ENCODE results near the gene A3GALT2. TPM values are rescaled to one million over a fixed set of nuclear protein-coding genes. Genes with fewer than 3 reads are reported as not detected.

The A3GALT2 gene
- total and polyA plus RNA-seq, 5 experiments from 2014 or later: not detected

- DNase-seq: no peak
- Mint-ChIP-seq H3K36me3 (peaks cover 0 to 31% (median 15%) of the 10 kb centered on the region in 3 donors), H3K9me3 (no peaks in the 10 kb centered on the region), H3K27me3 (peaks cover 0 to under 1% (median under 1%) of the 10 kb centered on the region in 5 donors), H3K27ac (peak overlapping the region in 1 of 10 donors; percentile 81), H3K4me3 (no peak overlapping the region), H3K4me1 (peaks cover 16 to 31% (median 26%) of the 10 kb centered on the region in 4 donors)
- no peak for ATAC-seq
- POLR2A ChIA-PET: interaction anchor here (0.7 kb wide), 1 partner anchor 244 kb away, joined by 3 read pairs; no protein-coding TSS in a partner anchor
These were observed 20.2 kb downstream of the A3GALT2 start for GRCh38 chr1:33300673-33301072.

GRCh38 chr1:33299461-33300155 is 21.3 kb downstream of the A3GALT2 start:
- Mint-ChIP-seq H3K9me3 (no peaks in the 10 kb centered on the region), H3K4me3 (no peak overlapping the region)

GRCh38 chr1:33298623-33299277 is 22.1 kb downstream of the A3GALT2 start:
- ATAC-seq (peak in 1 of 2 donors; percentile 49), DNase-seq (peak in 9 of 10 donors; percentile 22 to 70 (median 37))
- Mint-ChIP-seq H3K9me3 (no peaks in the 10 kb centered on the region), H3K4me3 (no peak overlapping the region), H3K4me1 (peaks cover 19 to 35% (median 29%) of the 10 kb centered on the region in 4 donors), H3K27ac (no peak overlapping the region), H3K27me3 (no peaks in the 10 kb centered on the region), H3K36me3 (peaks cover 0 to 38% (median 15%) of the 10 kb centered on the region in 3 donors)
- POLR2A ChIA-PET: no interaction called here

More at GRCh38 chr1:33299461-33300155, 21.3 kb downstream of the A3GALT2 start:
- H3K27me3 Mint-ChIP-seq: no peaks in the 10 kb centered on the region
- ATAC-seq (no peak), DNase-seq (no peak)
- peaks cover 17 to 35% (median 26%) of the 10 kb centered on the region in 4 donors for H3K4me1 Mint-ChIP-seq
- POLR2A ChIA-PET: no interaction called here
- H3K27ac Mint-ChIP-seq: no peak overlapping the region
- peaks cover 0 to 32% (median 15%) of the 10 kb centered on the region in 3 donors for H3K36me3 Mint-ChIP-seq

GRCh38 chr1:33297911-33298622 is 22.8 kb downstream of the A3GALT2 start:
- no peaks in the 10 kb centered on the region for H3K27me3 Mint-ChIP-seq
- POLR2A ChIA-PET: no interaction called here
- no peak overlapping the region for H3K4me3 Mint-ChIP-seq
- ATAC-seq: no peak
- H3K27ac Mint-ChIP-seq: peak overlapping the region in 1 of 10 donors; percentile 15
- H3K4me1 Mint-ChIP-seq: peaks cover 15 to 29% (median 26%) of the 10 kb centered on the region in 4 donors
- no peak for DNase-seq
- H3K36me3 Mint-ChIP-seq: peaks cover 0 to 41% (median 15%) of the 10 kb centered on the region in 3 donors
- no peaks in the 10 kb centered on the region for H3K9me3 Mint-ChIP-seq

GRCh38 chr1:33296824-33297223 is 24.1 kb downstream of the A3GALT2 start:
- H3K4me1 Mint-ChIP-seq: peaks cover 11 to 24% (median 14%) of the 10 kb centered on the region in 4 donors
- DNase-seq: no peak
- H3K27ac Mint-ChIP-seq: peak overlapping the region in 2 of 10 donors; percentile 68 to 90
- H3K27me3 Mint-ChIP-seq: no peaks in the 10 kb centered on the region
- peaks cover 0 to 51% (median 14%) of the 10 kb centered on the region in 3 donors for H3K36me3 Mint-ChIP-seq
- H3K4me3 Mint-ChIP-seq: no peak overlapping the region
- POLR2A ChIA-PET: interaction anchor here (1.1 to 2.3 kb wide), 3 partner anchors 8 to 175 kb away, joined by 3 to 8 read pairs (median 3); no protein-coding TSS in a partner anchor
- H3K9me3 Mint-ChIP-seq: no peaks in the 10 kb centered on the region
- ATAC-seq: no peak

- Mint-ChIP-seq H3K27me3 (no peaks in the 10 kb centered on the region), H3K4me1 (peaks cover 6 to 18% (median 12%) of the 10 kb centered on the region in 4 donors), H3K4me3 (no peak overlapping the region), H3K36me3 (peaks cover 0 to 55% (median 11%) of the 10 kb centered on the region in 3 donors), H3K27ac (peak overlapping the region in 1 of 10 donors; percentile 13), H3K9me3 (no peaks in the 10 kb centered on the region)
- POLR2A ChIA-PET: interaction anchor here (0.6 to 2.3 kb wide), 3 partner anchors 9 to 326 kb away, joined by 3 to 8 read pairs (median 3); no protein-coding TSS in a partner anchor
- DNase-seq (no peak), ATAC-seq (no peak)
These were observed 24.8 kb downstream of the A3GALT2 start for GRCh38 chr1:33296082-33296458.

GRCh38 chr1:33295450-33296081 is 25.3 kb downstream of the A3GALT2 start:
- Mint-ChIP-seq H3K4me3 (no peak overlapping the region), H3K36me3 (peaks cover 0 to 57% (median 11%) of the 10 kb centered on the region in 3 donors), H3K27ac (peak overlapping the region in 7 of 10 donors; percentile 13 to 75 (median 56)), H3K27me3 (no peaks in the 10 kb centered on the region), H3K4me1 (peaks cover 6 to 18% (median 12%) of the 10 kb centered on the region in 4 donors), H3K9me3 (no peaks in the 10 kb centered on the region)
- ATAC-seq (peak; percentile 97 to 98), DNase-seq (peak; percentile 62 to 92 (median 84))
- POLR2A ChIA-PET: interaction anchor here (0.6 to 2.3 kb wide), 3 partner anchors 10 to 326 kb away, joined by 3 to 8 read pairs (median 3); no protein-coding TSS in a partner anchor

- peak overlapping the region in 6 of 10 donors; percentile 15 to 75 (median 60) for H3K27ac Mint-ChIP-seq
- no peak for DNase-seq
- no peak for ATAC-seq
- POLR2A ChIA-PET: interaction anchor here (2.3 kb wide), 1 partner anchor 10 kb away, joined by 8 read pairs; no protein-coding TSS in a partner anchor
- H3K4me1 Mint-ChIP-seq: peaks cover 6 to 18% (median 12%) of the 10 kb centered on the region in 4 donors
- H3K9me3 Mint-ChIP-seq: no peaks in the 10 kb centered on the region
- peaks cover 0 to 56% (median 11%) of the 10 kb centered on the region in 3 donors for H3K36me3 Mint-ChIP-seq
- H3K27me3 Mint-ChIP-seq: no peaks in the 10 kb centered on the region
- no peak overlapping the region for H3K4me3 Mint-ChIP-seq
These were observed 25.9 kb downstream of the A3GALT2 start for GRCh38 chr1:33295023-33295422.

GRCh38 chr1:33294071-33295010 is 26.6 kb downstream of the A3GALT2 start:
- Mint-ChIP-seq H3K36me3 (peaks cover 0 to 59% (median 16%) of the 10 kb centered on the region in 3 donors), H3K9me3 (peaks cover 0 to 2% (median 0%) of the 10 kb centered on the region in 9 donors), H3K27ac (peak overlapping the region in 6 of 10 donors; percentile 18 to 84 (median 54)), H3K4me3 (no peak overlapping the region), H3K4me1 (peaks cover 6 to 18% (median 12%) of the 10 kb centered on the region in 4 donors), H3K27me3 (no peaks in the 10 kb centered on the region)
- POLR2A ChIA-PET: interaction anchor here (2.3 kb wide), 1 partner anchor 11 kb away, joined by 8 read pairs; no protein-coding TSS in a partner anchor
- ATAC-seq: no peak
- no peak for DNase-seq

GRCh38 chr1:33292726-33293340 is 28.1 kb downstream of the A3GALT2 start:
- no peak for ATAC-seq
- POLR2A ChIA-PET: no interaction called here
- H3K27ac Mint-ChIP-seq: peak overlapping the region in 2 of 10 donors; percentile 47 to 53
- peaks cover 4 to 60% (median 21%) of the 10 kb centered on the region in 3 donors for H3K36me3 Mint-ChIP-seq
- peaks cover under 1 to 17% (median 11%) of the 10 kb centered on the region in 4 donors for H3K4me1 Mint-ChIP-seq
- H3K9me3 Mint-ChIP-seq: peaks cover 0 to 2% (median 0%) of the 10 kb centered on the region in 9 donors
- DNase-seq: no peak
- no peak overlapping the region for H3K4me3 Mint-ChIP-seq
- H3K27me3 Mint-ChIP-seq: no peaks in the 10 kb centered on the region

Data from naive thymus-derived CD8-positive, alpha-beta T cell (primary cell).